Glomerular endothelial cell (primary cell): Measurements from ENCODE around the gene EXOSC9. TPM values are rescaled to one million over a fixed set of nuclear protein-coding genes. Genes with fewer than 3 reads are reported as not detected.
A peak's percentile ranks its signal among the peaks of the same experiment; 100 is the strongest.
"Not testable (repeated sequence)": the region's sequence is repeated elsewhere in the genome, so short reads cannot be mapped to it uniquely, and the experiment has no call there.

Experiments used
- DNase-seq: peaks from one replicate; pipeline ENCODE4 v3.0.0-alpha.2; 2011; ENCODE audit warnings: low read depth, low spot score; ENCODE audit errors: extremely low read depth
- total RNA-seq: library from RNA; depleted of rRNA; stranded (reverse); fragments of >200 nt; gene quantifications from 2 replicates; pipeline ENCODE4 v1.2.3, GENCODE V29; 2015

Gene EXOSC9, protein sequence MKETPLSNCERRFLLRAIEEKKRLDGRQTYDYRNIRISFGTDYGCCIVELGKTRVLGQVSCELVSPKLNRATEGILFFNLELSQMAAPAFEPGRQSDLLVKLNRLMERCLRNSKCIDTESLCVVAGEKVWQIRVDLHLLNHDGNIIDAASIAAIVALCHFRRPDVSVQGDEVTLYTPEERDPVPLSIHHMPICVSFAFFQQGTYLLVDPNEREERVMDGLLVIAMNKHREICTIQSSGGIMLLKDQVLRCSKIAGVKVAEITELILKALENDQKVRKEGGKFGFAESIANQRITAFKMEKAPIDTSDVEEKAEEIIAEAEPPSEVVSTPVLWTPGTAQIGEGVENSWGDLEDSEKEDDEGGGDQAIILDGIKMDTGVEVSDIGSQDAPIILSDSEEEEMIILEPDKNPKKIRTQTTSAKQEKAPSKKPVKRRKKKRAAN
- total RNA-seq: 27.8 and 32.0 TPM in 2 replicates

DNA sequence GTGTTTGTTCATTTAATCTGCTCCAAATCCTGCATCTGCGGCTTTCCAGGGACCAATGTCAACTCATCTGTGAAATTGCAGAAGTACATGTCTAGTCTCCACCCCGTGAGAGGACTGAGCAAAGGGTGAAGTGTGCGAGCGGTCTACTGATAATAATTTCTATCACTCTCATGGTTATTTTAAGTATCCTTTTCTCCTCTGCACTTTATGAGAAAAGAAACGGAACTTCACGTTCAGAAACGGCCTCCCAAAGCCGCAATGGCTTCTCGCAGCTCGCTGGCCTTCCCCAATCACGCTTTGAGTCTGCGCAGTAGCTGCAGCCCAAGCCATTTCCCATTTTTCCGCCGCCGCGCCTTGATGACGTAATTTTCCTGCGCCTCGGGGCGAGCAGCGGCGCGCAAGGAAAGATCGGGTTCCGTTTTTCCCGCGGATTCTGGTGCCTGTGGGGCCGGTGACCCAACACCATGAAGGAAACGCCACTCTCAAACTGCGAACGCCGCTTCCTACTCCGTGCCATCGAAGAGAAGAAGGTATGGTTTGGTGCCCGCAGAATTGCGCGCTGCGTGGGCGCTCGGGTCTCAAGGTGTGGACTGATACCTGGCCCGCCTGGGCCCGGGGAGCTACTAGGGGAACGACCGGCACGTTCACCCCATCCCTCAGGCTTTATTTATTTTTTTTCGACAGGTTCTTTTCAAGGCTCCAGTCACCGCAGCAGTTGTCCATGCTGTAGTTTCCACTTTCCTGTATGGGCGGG lies at the start of gene EXOSC9:
Gene EXOSC9 (plus strand): TSS at position 363 of the 754 bp plus-strand sequence. CDS start 102 bp downstream, at position 465.
- peak; percentile 72 for DNase-seq

DNA sequence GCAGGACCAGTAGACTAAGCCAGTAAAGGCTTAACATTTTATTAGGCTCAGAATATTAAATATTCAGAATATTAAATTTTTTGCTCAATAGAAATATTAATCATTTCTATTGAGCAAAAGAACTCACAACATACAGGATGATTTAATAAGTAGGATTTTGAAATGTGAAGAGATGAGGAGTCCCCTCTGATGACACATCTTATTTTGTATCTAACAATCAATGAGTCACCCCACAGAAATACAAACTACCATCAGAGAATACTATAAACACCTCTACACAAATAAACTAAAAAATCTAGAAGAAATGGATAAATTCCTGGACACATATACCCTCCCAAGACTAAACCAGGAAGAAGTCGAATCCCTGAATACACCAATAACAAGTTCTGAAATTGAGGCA lies 49.0 kb upstream of the EXOSC9 start:
- not testable (repeated sequence) for DNase-seq

DNA sequence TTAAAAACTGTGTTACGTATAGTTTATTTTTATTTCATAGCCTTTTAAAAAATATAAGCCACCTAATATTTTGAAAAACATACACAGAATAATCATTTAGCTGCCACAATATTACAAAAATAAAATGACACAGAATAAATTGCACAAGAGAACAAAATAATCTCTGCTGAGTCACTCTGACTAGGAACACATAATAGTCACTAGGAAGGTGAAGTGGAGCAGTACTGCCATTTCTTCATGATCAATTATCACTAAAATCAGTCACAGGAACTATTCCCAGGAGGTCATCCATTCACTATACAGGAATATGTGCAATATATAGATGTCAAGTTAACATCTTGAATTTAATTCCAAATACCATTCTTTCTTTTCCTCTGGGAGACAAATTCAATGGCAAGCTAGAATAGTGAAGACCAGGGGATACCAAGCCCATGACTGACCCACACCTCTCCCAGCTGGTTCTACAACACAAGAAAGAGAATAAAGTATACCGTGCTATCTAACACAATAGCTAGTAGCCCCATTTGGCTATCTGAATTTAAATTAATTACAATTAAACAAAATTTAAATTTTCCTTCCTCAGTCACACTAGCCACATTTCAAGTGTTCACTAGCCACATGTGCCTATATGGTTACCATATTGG lies 42.1 kb upstream of the EXOSC9 start:
- no peak for DNase-seq

DNA sequence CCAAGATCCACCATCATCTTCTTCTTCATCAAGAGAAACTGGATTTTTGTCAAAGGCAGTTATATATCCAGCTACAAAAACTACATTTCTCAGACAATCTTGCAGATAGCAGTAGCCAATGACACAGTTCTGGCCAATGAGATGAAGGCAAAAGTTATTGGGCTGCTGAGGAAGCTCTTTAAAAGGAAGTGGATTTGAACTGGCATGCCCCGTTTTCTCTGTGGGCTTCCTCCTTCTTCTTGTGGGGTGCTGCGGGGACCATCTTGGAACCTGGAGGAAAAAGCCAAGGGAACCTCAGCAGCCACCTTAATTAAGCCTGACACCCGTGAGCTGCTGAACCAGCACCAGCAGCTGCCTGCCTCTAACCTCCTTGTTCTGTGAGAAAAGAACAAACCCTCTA lies 40.9 kb upstream of the EXOSC9 start:
- no peak for DNase-seq

DNA sequence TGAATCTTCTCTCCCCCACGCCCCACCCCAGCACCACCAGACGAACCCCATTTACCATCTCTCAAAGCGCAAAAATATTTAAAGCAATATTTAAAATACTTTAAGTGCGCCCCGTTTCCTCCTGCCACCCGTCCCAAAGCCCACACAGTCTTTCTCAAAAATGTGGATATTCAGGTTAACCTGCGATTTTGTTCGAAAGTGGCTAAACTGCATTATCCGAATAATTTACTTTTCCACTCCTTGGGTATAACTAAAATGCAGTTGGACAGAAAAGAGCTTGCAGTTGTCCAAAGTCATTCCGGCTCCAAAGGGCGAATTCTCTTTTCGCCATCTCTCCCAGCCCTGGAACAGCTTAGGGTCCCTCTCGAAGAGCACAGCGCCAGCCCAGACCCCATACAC lies 36.8 kb upstream of the EXOSC9 start:
- no peak for DNase-seq

DNA sequence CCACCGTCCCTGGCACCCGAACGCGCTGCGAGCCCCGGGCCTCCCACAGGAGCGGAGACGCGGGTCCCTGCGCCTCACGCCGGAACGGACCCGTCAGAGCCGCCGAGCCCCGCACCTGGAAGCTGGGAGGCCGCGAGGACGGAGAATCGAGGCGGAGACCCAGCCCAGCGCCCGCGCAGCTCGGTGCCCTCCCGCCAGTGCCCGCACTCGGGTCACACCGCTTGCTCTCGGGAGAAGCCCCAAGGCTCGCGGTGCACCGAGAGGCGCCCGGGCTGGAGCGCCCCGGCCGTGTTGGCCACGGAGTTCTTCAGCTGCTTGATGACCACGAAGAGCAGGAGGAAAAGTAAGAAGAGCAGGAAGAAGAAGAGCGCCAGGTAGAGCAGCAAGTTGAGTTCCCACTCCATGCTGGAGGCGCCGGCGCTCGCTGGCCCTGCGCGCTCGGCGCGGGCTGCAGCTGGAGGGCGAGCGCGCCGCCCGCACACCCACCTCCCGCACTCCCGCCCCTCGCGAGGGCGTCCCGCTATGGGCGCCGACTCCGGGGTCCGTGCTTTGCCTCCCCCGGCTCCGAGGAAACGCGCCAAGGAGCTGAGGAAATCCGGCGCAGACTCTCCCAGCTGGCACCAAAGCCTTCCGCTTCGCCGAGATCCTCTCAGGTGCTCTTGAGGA lies 36.3 kb upstream of the EXOSC9 start, which contains the start of gene SMIM43:
Gene SMIM43 (minus strand): TSS at position 463 of the 666 bp plus-strand sequence. CDS start 59 bp downstream, at position 404.
- no peak for DNase-seq

DNA sequence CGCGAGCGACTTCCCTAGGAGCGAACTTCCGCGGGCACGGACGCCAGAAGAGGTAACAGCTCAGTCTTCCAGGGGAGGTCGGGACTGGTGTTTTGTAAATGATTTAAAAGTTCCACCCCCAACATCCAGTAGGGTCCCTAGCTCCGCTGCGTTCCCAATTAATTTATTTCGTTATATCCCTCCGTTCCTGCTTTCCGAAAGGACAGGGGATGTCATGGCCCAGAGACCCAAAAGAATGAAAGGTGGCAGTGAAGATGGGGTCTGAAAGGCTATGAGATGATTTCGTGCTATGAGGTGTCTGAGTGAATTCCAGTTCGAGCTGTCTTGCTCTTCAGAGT lies 35.8 kb upstream of the EXOSC9 start:
- no peak for DNase-seq

DNA sequence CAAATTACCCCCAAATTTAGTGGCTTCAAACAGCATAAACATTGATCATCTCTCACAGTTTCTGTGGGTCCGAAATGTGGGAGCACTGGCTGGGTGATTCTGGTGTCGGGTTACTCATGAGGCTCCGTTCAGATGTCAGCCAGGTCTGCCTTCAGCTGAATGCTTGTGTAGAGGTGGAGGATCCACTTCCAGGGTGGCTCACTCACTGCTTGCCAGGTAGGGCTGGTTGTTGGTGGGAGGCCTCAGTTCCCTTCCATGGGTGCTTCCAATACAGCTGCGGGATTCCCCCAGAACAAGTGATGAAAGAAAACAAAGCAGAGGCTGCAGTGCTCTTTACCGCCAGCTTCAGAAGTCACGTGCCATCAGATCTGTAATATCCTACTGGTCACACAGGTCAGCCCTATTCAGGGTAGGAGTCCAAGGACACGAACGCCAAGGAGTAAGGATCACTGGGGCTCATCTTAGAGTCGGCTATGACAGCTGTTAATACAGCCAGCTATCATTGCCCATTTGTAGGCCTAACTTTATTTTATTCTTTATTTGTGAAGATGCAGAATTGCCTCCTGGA lies 35.1 kb upstream of the EXOSC9 start:
- DNase-seq: no peak

DNA sequence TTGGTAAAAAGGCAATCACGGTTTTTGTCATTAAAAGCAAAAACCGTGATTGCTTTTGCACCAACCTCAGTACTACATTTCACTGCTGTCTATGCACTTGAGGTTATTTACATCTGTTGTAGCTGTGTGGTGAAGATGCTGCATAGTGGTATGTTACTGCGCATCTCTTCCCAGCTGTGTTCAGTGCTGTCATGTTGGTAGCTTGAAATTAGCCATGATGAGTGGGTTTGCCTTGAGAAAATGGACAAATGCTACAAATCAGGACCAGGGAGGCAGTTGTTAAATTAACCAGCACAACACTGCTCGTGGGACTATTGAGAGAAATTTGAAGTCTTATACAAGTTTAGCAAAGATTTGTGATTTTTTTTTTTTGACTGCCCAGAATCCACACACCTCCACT lies 34.0 kb upstream of the EXOSC9 start:
- DNase-seq: no peak

DNA sequence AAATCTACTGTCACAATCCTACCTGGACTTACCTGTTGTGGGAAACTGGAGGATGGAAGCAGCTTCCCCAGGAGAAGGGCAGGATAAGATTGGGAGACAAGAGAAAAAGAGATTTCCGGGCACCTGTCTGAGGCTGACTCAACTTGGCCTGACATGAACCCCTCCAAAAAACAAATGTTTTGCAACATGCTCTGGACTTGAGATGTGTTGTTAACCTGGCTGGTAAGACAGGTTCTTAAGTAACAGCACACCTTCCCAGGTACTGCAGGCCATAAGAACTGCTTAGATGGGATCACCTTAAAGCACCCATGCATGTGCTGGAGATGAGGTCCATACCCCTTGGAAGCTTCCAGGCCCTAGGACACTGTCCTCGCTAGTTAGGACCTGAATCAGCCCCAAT lies 31.8 kb upstream of the EXOSC9 start:
- DNase-seq: no peak

DNA sequence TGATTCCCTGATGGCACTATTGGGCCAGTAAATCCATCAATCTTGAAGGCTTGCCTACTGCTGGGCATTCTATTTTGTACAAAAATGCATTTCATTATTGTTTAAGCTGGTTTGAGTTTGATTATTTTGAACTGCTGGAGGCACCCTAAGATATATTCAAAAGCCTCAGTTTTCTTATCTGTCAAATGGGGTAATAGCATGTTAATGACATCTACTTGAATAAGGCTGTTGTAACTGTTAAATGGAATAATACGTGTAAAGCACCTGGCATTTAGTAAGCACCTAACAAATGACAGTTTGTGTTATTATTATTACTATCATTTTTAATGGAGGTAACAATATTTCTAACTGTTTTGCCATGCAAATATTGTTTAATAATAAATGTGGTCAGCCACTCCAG lies 29.3 kb upstream of the EXOSC9 start:
- no peak for DNase-seq

DNA sequence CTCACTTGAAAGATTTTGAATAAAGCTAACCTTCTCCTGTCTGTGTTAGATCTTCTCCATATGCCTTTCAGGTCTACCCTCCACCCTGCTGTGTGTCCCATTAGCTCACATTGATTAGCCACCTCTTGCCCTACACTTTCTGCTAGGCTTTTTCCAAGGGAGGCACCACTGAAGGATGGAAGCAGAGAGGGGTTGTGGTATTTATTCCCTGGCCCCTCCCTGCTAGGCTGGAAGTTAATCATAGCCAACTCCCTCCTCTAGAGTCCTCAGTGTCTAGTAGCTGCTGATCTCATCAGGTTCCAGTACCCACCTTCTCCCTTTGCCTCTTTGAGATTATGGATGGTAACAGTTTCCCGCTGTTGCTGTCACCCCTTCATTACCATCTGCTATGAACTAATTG lies 27.2 kb upstream of the EXOSC9 start:
- no peak for DNase-seq

DNA sequence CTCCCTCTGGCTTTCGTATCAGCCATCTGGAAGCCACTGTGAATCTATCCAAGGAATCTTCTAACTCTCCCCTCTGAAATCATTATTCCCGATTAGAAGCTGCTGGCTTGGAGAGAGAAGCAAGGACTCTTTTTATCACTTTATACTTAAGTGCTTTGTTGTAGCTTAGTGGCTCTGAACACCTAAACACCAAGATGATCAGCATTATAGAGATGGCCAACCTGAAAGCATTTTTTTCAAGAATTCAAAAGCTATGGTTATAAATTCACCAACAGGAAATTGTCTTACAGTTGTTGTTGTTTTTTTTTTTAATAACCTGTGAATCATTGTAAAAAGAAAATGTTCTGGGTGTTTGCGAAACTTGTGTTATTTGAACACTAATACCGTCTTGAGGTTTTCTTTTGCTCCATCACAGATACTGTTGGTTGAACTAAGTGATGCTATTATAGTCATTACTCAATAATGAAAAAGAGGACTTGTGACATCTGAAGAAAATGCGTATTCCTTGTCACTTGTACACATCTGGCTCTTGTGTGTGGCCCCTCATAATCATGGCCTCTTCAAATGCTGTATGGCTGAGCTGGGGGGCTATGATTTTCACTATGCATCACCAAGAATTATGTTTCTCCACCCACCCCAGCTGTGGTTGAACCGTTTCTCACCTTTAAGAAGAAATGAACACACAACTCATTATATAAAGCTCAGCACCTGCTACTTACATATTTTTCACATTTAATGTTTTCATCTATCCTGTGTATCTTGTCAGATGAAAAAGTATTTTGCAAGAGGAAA lies 24.3 kb upstream of the EXOSC9 start:
- no peak for DNase-seq

DNA sequence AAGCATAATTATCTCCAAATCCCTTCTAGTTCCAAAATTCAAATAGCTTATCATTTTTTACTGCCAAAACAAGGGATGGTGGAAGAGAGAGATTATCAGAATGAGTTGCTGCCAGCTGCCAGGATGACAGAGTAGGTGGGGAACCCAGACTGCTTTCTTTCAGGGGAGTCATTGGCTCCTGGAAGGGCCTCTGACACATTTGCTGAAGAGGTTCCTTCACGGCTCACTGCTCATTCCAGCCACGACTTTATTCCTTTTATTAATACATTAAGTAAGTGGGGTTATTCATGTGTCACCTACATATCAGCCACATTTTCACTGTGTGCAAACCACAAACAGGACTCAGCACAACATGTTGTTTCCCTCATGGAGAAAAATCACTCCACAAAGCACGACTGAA lies 23.5 kb upstream of the EXOSC9 start:
- DNase-seq: no peak

DNA sequence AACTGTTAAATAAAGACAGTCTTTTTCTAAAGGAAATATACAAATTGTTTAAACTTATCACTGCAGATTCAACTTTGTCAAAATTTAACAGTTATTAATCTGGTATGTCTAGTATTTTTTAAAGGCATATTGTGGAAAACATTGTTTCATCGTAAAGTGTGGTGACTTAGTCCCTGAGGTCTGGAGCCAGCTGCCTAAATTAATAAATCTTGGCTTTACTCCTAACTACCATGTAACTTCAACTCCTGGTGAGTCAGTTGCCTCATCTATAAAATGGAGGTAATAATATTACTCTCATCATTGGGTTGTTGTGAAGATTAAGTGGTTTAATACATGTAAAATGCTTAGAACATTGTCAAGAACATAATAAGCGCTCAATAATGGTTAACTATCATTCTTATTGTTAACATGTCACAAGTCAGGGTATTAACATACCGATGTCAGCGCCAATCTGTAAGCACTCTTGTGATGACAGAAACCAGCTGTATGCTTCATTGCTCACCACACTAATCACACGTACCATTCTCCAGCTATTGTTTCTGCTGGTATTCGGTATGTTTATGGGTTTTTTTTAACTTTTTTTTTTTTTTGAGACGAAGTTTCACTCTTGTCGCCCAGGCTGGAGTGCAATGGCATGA lies 22.0 kb upstream of the EXOSC9 start:
- DNase-seq: no peak

DNA sequence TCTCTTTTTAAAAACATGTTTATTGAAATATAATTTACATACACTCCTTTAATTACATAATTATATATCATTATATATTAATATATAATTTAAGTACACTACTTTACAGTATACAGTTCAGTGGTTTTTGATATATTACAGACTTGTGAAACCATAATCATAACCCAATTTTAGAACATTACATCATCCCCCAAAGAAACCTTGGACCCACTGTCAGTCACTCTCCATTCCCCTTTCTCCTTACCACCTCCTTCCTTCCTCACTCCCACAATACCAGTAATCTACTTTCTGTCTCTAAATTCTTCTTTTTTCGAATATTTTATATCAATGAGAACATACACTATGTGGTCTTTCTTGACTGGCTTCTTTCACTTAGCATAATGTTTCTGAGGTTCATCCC lies 17.9 kb upstream of the EXOSC9 start:
- no peak for DNase-seq

DNA sequence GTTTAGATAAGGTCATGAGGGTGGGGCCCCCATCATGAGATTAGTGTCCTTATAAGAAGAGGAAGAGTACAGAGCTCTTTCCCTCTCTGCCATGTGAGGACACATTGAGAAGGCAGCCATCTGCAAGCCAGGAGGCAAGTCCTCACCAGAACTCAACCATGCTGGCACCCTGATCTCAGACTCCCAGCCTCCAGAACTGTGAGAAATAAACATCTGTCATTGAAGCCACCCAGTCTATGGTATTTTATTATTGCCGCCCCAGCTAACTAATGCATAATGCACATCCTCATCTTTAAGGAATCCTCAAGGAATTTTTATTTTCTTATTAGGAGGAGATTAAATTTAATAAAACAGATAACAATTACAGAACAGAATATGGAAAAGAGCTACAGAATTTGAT lies 16.7 kb upstream of the EXOSC9 start:
- no peak for DNase-seq

DNA sequence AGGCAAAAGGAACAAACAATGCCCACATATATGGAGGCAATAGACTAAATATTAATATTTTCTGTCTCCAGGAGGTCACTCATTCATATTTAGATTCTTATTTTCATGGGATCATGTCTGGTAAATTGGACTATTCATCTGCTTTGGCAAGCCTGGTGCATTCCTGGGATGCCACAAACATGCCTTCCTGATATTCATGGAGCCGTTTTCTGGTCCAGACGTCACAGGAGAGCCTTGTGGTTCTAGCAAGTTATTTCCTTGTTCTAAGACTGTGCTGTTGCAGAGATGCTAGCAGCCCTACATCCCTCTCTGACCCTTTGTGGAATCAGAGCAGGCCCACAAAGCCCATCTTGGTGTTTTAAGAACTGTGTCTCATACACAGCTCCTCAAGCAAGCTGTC lies 16.1 kb upstream of the EXOSC9 start:
- DNase-seq: peak; percentile 61

DNA sequence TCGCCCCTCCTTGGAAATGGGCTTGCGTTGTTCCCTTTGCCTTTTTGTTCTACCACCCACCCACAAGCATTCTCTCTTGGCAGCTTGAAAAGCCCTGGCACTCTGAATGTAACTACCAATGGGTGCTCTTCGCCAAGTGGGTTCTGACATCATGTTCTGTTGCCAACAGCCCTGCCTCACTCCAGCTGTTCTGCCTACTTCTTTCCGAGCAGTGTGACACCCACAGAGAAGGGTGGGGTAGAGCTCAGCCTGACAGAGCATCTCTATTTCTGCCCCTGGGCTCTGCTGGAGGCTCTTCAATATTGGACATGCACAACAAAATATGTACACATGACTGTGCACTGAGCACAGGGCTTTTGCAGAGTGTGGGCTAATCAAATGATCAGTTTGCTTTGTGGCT lies 15.6 kb upstream of the EXOSC9 start:
- DNase-seq: no peak
